Activated T-cell treated with anti-CD3 and anti-CD28 coated beads for 1 hour (primary cell): Measurements from ENCODE around the gene TMED8.

ENCODE experiments used
- DNase-seq: peaks from one replicate; pipeline ENCODE4 v3.0.0-alpha.2; 2020; ENCODE audit warnings: low read depth

TMED8 gene

GRCh38 chr14:77296155-77296554, 80.7 kb downstream of the TMED8 start:
- DNase-seq: no peak

- DNase-seq: no peak
Observed at GRCh38 chr14:77290705-77291104, 86.2 kb downstream of the TMED8 start.

- no peak for DNase-seq
Observed at GRCh38 chr14:77286576-77286975, 90.3 kb downstream of the TMED8 start.
